HepG2 (cell line): ENCODE measurements around the gene MTMR3. TPM values are rescaled to one million over a fixed set of nuclear protein-coding genes. Genes with fewer than 3 reads are reported as not detected.

Source experiments
- ADNP ChIP-seq: sonication (generic); formaldehyde crosslinking; IDR thresholded peaks from 2 replicates; pipeline ENCODE4 v1.4.0; 2020; ENCODE audit warnings: missing genetic modification reagents
- CAMTA2 ChIP-seq: sonication (generic); formaldehyde crosslinking; IDR thresholded peaks from 2 replicates; pipeline ENCODE4 v1.4.0; 2020; ENCODE audit warnings: mild to moderate bottlenecking, missing genetic modification reagents, borderline replicate concordance
- FLYWCH1 ChIP-seq: sonication (generic); formaldehyde crosslinking; IDR thresholded peaks from 2 replicates; pipeline ENCODE4 v1.8.1; 2023; ENCODE audit warnings: mild to moderate bottlenecking, missing genetic modification reagents
- GABPA ChIP-seq, 2 experiments: IDR thresholded peaks; 2 replicates each; pipeline ENCODE4 v1.6.1; 2011 to 2016; ENCODE audit warnings: low read depth in 2 of 2, low read length in 1 of 2, missing biosample characterization in 1 of 2, missing genetic modification characterization in 1 of 2
- POLR2AphosphoS2 ChIP-seq: IDR thresholded peaks from 2 replicates; pipeline ENCODE4 v1.6.1; 2011; ENCODE audit warnings: low read depth, low read length, improper control_type of control experiment
- RBFOX2 ChIP-seq: fragments of 200-400 bp; formaldehyde crosslinking; IDR thresholded peaks from 2 replicates; pipeline ENCODE4 v1.6.1; 2017; ENCODE audit warnings: low read depth, mild to moderate bottlenecking, low read length
- RFXANK ChIP-seq: IDR thresholded peaks from 2 replicates; pipeline ENCODE4 v1.6.1; 2016
- SIX4 ChIP-seq: sonication (generic); formaldehyde crosslinking; IDR thresholded peaks from 2 replicates; pipeline ENCODE4 v1.4.0; 2020; ENCODE audit warnings: missing genetic modification reagents
- SRSF4 ChIP-seq: fragments of 200-400 bp; formaldehyde crosslinking; IDR thresholded peaks from one replicate; pipeline ENCODE4 v1.6.1; 2018; ENCODE audit warnings: mild to moderate bottlenecking, low read depth, low read length, moderate library complexity; ENCODE audit not compliant: poor library complexity, severe bottlenecking
- ZBTB7A ChIP-seq: sonication (generic); formaldehyde crosslinking; IDR thresholded peaks from 2 replicates; pipeline ENCODE4 v1.8.0; 2022; ENCODE audit warnings: mild to moderate bottlenecking, missing genetic modification reagents
- ZC3H4 ChIP-seq: sonication (generic); formaldehyde crosslinking; IDR thresholded peaks from 2 replicates; pipeline ENCODE4 v1.4.0; 2020; ENCODE audit warnings: missing genetic modification reagents, borderline replicate concordance
- ZNF138 ChIP-seq: sonication (generic); formaldehyde crosslinking; IDR thresholded peaks from 2 replicates; pipeline ENCODE4 v1.5.0; 2020; ENCODE audit warnings: mild to moderate bottlenecking, low read depth, missing genetic modification reagents
- polyA plus RNA-seq, 8 experiments: library from polyadenylated mRNA; depleted of rRNA in 3 of 8; stranded (reverse) in 7 of 8; unstranded in 1 of 8; fragments of >200 nt; fragmentation: Illumina TruSeq in 4 of 8; extraction: Trizol in 4 of 8; gene quantifications; 2 replicates each; pipeline versions ENCODE4 v1.2.1 to v1.2.3, GENCODE V29; 2011 to 2016; ENCODE audit warnings: low read depth in 4 of 8, missing spikeins in 1 of 8, mixed read lengths in 1 of 8; ENCODE audit not compliant: insufficient read depth in 1 of 8
- total RNA-seq, 5 experiments: library from RNA; depleted of rRNA; stranded (reverse); fragments of >200 nt; fragmentation: Illumina TruSeq; extraction: Trizol; gene quantifications; 2 replicates each; pipeline ENCODE4 v1.2.3, GENCODE V29; 2016; ENCODE audit warnings: low read depth in 1 of 5
- TF ChIP-seq, protein P1 (sequence below): sonication (generic); formaldehyde crosslinking; IDR thresholded peaks from 2 replicates; pipeline ENCODE4 v1.5.1; 2020; ENCODE audit warnings: mild to moderate bottlenecking, missing genetic modification reagents, moderate library complexity
- TF ChIP-seq, protein P2 (sequence below): sonication (generic); formaldehyde crosslinking; IDR thresholded peaks from 2 replicates; pipeline ENCODE4 v1.8.1; 2023; ENCODE audit warnings: mild to moderate bottlenecking, missing genetic modification reagents
- TF ChIP-seq, protein P3 (sequence below): sonication (generic); formaldehyde crosslinking; conservative IDR thresholded peaks from 2 replicates; pipeline ENCODE4 v1.8.0; 2022; ENCODE audit warnings: mild to moderate bottlenecking, moderate library complexity, missing genetic modification reagents
- TF ChIP-seq, protein P4 (sequence below): fragments of 450-650 bp; IDR thresholded peaks from 2 replicates; pipeline ENCODE4 v1.6.1; 2016
- TF ChIP-seq, protein P5 (sequence below): fragments of 450-650 bp; IDR thresholded peaks from 2 replicates; pipeline ENCODE4 v1.6.1; 2017
- TF ChIP-seq, protein P6 (sequence below): sonication (generic); formaldehyde crosslinking; IDR thresholded peaks from 2 replicates; pipeline ENCODE4 v1.4.0; 2020; ENCODE audit warnings: mild to moderate bottlenecking, missing genetic modification reagents, borderline replicate concordance
- TF ChIP-seq, protein P7 (sequence below): sonication (generic); formaldehyde crosslinking; IDR thresholded peaks from 2 replicates; pipeline ENCODE4 v1.9.0; 2021; ENCODE audit warnings: missing genetic modification reagents, mild to moderate bottlenecking, borderline replicate concordance

The MTMR3 gene
- total and polyA plus RNA-seq, 2 of the 13 experiments (the other 11 are each of a cell fraction or from before 2014, with no cell fraction given) = 12.6 to 24.8 TPM

DNA sequence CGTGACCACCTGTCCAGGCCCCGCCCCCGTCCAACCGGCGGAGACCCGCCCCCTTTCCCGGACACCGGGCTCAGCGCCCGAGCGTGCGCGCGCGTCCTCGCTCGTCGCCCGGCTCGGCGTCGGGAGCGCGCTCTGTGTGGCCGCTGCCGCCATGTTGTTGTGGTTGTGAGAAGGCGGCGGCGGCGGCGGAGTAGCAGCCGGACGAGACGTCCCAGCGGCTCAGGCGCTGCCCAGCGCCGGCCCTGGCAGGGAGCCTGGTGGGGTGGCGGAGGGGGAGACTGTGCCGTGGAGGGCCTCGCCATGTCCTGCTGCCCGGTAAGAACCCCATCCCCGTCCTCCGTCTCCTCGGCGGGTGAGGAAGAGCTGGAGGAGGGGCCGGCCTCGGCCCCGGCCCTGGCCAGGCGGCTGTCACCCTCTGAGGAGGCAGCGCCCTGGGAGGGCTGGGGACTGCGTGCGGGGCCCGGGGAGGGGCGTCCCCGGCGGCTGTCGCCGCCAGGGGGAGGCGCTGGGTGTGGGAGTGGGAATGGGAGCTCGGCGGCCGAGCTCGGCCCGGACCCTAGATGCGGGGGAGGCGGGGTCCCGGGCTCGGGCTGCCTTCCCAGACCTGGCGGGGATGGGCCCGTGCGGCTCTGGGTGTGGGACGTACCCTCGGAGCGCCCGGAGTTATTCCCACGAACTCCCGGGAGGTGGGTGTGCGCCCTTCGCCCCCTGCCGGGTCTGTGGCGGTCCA lies at the start of gene MTMR3 (continued):
- TF ChIP-seq, protein P1, sequence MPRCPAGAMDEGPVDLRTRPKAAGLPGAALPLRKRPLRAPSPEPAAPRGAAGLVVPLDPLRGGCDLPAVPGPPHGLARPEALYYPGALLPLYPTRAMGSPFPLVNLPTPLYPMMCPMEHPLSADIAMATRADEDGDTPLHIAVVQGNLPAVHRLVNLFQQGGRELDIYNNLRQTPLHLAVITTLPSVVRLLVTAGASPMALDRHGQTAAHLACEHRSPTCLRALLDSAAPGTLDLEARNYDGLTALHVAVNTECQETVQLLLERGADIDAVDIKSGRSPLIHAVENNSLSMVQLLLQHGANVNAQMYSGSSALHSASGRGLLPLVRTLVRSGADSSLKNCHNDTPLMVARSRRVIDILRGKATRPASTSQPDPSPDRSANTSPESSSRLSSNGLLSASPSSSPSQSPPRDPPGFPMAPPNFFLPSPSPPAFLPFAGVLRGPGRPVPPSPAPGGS (CRISPR knock-in tag) = no peak
- TF ChIP-seq, protein P2, sequence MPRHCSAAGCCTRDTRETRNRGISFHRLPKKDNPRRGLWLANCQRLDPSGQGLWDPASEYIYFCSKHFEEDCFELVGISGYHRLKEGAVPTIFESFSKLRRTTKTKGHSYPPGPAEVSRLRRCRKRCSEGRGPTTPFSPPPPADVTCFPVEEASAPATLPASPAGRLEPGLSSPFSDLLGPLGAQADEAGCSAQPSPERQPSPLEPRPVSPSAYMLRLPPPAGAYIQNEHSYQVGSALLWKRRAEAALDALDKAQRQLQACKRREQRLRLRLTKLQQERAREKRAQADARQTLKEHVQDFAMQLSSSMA (CRISPR knock-in tag) = no peak
- TF ChIP-seq, protein P3, sequence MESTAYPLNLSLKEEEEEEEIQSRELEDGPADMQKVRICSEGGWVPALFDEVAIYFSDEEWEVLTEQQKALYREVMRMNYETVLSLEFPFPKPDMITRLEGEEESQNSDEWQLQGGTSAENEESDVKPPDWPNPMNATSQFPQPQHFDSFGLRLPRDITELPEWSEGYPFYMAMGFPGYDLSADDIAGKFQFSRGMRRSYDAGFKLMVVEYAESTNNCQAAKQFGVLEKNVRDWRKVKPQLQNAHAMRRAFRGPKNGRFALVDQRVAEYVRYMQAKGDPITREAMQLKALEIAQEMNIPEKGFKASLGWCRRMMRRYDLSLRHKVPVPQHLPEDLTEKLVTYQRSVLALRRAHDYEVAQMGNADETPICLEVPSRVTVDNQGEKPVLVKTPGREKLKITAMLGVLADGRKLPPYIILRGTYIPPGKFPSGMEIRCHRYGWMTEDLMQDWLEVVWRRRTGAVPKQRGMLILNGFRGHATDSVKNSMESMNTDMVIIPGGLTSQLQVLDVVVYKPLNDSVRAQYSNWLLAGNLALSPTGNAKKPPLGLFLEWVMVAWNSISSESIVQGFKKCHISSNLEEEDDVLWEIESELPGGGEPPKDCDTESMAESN (CRISPR knock-in tag) = peak; percentile 71; the same call in 1 of the 2 replicates
- no peak for TF ChIP-seq CAMTA2 (CRISPR knock-in tag)
- no peak for TF ChIP-seq SRSF4
- TF ChIP-seq ZBTB7A (CRISPR knock-in tag) = no peak
- no peak for TF ChIP-seq FLYWCH1 (CRISPR knock-in tag)
- TF ChIP-seq ZC3H4 (CRISPR knock-in tag) = no peak
- TF ChIP-seq RFXANK (CRISPR knock-in tag) = no peak
- TF ChIP-seq, protein P4, sequence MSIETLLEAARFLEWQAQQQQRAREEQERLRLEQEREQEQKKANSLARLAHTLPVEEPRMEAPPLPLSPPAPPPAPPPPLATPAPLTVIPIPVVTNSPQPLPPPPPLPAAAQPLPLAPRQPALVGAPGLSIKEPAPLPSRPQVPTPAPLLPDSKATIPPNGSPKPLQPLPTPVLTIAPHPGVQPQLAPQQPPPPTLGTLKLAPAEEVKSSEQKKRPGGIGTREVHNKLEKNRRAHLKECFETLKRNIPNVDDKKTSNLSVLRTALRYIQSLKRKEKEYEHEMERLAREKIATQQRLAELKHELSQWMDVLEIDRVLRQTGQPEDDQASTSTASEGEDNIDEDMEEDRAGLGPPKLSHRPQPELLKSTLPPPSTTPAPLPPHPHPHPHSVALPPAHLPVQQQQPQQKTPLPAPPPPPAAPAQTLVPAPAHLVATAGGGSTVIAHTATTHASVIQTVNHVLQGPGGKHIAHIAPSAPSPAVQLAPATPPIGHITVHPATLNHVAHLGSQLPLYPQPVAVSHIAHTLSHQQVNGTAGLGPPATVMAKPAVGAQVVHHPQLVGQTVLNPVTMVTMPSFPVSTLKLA = no peak
- TF ChIP-seq, protein P5, sequence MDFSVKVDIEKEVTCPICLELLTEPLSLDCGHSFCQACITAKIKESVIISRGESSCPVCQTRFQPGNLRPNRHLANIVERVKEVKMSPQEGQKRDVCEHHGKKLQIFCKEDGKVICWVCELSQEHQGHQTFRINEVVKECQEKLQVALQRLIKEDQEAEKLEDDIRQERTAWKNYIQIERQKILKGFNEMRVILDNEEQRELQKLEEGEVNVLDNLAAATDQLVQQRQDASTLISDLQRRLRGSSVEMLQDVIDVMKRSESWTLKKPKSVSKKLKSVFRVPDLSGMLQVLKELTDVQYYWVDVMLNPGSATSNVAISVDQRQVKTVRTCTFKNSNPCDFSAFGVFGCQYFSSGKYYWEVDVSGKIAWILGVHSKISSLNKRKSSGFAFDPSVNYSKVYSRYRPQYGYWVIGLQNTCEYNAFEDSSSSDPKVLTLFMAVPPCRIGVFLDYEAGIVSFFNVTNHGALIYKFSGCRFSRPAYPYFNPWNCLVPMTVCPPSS = no peak
- TF ChIP-seq GABPA (IDR thresholded peaks at IDR 0.05; ENCODE audit: low read depth, low read length) = no peak
- no peak for TF ChIP-seq GABPA (CRISPR knock-in tag; IDR thresholded peaks at IDR 0.05; ENCODE audit: low read depth)
- peak; percentile 91 for TF ChIP-seq RBFOX2
- TF ChIP-seq ZNF138 (CRISPR knock-in tag) = 0 out of 2 replicates have a peak, but pooled peaks have one; percentile 25
- no peak for TF ChIP-seq POLR2AphosphoS2
- TF ChIP-seq ADNP (CRISPR knock-in tag) = no peak
- no peak for TF ChIP-seq SIX4
- TF ChIP-seq, protein P6, sequence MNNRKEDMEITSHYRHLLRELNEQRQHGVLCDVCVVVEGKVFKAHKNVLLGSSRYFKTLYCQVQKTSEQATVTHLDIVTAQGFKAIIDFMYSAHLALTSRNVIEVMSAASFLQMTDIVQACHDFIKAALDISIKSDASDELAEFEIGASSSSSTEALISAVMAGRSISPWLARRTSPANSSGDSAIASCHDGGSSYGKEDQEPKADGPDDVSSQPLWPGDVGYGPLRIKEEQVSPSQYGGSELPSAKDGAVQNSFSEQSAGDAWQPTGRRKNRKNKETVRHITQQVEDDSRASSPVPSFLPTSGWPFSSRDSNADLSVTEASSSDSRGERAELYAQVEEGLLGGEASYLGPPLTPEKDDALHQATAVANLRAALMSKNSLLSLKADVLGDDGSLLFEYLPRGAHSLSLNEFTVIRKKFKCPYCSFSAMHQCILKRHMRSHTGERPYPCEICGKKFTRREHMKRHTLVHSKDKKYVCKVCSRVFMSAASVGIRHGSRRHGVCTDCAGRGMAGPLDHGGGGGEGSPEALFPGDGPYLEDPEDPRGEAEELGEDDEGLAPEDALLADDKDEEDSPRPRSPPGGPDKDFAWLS (CRISPR knock-in tag) = no peak
- TF ChIP-seq, protein P7, sequence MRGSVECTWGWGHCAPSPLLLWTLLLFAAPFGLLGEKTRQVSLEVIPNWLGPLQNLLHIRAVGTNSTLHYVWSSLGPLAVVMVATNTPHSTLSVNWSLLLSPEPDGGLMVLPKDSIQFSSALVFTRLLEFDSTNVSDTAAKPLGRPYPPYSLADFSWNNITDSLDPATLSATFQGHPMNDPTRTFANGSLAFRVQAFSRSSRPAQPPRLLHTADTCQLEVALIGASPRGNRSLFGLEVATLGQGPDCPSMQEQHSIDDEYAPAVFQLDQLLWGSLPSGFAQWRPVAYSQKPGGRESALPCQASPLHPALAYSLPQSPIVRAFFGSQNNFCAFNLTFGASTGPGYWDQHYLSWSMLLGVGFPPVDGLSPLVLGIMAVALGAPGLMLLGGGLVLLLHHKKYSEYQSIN (CRISPR knock-in tag) = no peak
